Activated T-cell treated with anti-CD3 and anti-CD28 coated beads for 1 hour (primary cell): ENCODE results near the gene MRTFA.
"Not testable (repeated sequence)": the region's sequence is repeated elsewhere in the genome, so short reads cannot be mapped to it uniquely, and the experiment has no call there.

Experiments used
- DNase-seq: peaks from one replicate; pipeline ENCODE4 v3.0.0-alpha.2; 2020; ENCODE audit warnings: low read depth

MRTFA gene

DNA sequence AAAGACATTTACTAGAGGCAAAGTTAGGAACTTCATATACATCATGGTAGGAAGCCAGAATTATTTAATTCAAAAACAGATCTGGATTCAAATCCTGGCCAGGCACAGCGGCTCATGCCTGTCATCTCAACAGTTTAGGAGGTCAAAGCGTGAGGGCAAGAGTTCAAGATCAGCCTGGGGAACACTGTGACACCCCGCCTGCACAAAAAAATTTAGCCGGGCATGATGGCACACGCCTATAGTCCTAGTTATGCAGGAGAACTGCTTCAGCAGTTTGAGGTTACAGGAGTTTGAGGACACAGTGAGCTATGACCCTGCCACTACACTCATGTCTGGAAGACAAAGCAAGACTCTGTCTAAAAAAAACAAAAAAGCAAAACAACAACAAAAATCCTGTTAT lies 8.9 kb downstream of the MRTFA start:
- DNase-seq, result no peak

DNA sequence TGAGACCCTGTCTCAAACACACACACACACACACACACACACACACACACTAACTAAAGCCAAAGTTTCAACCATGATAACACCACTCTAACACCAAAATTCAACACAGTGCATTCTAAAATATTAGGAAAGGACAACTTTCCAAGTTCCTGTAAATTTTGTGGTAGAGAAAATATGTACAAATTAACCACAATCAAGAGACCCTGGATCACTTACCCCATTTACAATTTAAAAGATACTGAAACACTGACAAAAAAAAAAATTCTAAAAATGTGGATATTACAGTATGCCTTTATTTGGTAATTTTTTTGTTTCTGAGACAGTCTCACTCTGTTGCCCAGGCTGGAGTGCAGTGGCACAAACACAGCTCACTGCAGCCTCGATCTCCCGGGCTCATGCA lies 9.7 kb downstream of the MRTFA start:
- no peak for DNase-seq

- DNase-seq, result not testable (repeated sequence)
Observed at GRCh38 chr22:40625794-40626193, 10.7 kb downstream of the MRTFA start.

- DNase-seq, result not testable (repeated sequence)
Observed at GRCh38 chr22:40625281-40625680, 11.2 kb downstream of the MRTFA start.

GRCh38 chr22:40624770-40625169 lies 11.7 kb downstream of the MRTFA start:
- no peak for DNase-seq

DNA sequence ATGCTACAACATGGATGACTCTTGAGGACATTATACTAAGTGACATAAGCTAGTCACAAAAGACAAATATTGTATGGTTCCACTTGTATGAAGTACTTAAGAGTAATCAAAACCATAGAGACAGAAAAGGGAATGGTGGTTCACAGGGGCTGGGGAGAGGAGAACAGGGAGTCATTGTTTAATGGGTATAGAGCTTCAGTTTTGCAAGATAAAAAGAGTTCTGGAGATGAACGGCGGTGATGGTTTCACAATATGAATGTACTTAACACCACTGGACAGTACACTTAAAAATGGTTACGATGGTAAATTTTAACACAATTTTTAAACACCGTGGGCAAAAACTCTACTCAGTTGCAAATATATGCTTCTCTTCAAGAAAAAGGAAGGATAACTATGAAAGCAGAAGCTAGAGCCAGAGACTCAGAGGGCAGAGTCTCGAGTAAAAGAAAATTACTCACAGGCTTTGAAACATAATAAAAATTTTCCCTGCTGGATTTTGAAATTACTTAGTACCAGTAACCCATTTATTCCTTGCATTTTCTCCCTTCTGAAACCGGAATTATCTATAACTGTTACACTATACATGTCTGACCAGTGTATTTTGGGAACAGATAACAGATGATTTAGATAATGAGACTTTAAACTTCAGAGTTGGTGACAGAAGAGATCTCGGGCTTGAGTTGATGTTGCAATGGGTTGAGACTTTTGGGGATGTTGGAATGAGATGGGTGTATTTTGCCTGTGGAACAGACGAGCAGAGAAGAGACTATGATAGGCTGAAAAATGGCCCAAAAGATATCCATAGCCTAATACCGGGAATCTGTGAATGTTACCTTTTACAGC lies 15.0 kb downstream of the MRTFA start:
- DNase-seq, result no peak

GRCh38 chr22:40620464-40621046 lies 16.0 kb downstream of the MRTFA start:
- no peak for DNase-seq

DNA sequence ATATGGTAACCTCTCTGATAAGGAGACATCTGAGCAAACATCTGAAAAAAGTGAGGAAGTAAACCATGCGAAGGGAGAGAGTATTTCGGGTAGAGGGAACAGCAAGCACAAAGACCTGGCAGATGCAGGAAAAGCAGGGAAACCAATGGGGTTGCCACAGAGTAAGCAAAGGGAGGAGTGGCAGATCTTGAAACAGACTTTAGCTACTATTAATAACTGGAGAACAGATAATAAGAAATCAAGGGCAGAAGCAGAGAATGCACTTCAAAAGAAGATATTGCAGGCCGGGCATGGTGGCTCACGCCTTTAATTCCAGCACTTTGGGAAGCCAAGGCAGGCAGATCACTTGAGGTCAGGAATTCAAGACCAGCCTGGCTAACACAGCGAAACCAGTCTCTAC lies 18.1 kb downstream of the MRTFA start:
- DNase-seq, result no peak

- DNase-seq, result no peak
Observed at GRCh38 chr22:40616578-40616977, 19.9 kb downstream of the MRTFA start.

DNA sequence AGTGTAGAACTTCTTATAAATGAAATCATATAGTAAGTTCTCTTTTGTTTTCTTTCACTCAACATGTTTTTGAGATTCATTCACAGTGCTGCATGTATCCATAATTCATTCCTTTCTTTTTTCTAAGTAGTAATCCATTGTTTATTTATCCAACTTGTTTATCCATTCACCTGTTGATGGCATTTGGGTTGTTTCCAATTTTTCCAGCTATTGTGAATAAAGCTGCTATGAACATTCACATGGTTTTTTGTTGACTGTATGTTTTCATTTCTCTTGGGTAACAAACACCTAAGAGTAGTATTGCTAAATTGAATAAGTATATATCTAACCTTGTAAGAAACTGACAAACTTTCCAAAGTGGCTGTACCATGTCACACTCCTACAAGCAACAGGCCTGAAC lies 23.5 kb downstream of the MRTFA start:
- DNase-seq, result no peak

DNA sequence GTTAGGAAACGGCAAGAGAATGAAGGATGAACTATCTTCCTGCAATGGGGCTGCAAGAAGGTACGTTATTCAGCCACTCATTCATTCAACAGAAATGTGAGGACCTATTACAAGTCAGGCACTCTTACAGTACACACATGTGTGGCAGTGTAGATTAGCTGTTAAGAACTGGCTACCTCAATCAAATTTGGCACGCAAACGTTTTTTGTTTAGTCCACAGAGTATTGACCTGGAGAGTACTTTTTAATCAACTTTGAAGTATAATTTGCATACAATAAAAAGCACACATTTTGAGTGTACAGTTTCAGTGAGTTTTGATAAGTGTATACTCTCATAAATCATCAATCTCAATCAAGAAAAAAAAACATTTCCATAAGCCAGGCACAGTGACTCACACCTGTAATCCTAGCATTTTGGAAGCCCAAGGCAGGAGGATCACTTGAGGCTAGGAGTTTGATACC lies 24.2 kb downstream of the MRTFA start:
- no peak for DNase-seq

- no peak for DNase-seq
Observed at GRCh38 chr22:40611606-40612005, 24.9 kb downstream of the MRTFA start.

DNA sequence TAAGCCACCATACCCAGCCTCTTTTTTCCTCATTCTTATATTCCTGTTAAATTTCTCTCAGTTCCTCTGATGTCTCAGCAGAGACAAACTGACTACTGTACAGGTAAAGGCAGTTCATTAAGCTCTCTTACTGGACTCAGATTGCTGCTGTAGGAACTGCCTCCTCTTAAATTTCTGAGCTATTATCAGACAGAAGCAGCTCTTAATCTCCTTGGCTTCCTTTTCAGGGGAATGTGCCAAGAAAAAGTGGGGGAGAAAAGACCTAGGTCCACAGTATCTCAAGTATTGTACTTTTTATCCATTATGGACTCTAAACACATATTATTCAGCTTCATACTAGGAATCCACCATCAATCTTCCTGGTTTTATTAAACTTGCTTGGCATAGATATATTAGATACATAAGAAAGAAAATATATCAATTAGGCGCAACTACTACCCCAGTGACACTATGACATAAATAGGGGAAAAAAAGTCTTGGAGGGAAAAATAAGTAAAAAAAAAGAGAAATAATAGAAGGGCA lies 26.1 kb downstream of the MRTFA start:
- no peak for DNase-seq

DNA sequence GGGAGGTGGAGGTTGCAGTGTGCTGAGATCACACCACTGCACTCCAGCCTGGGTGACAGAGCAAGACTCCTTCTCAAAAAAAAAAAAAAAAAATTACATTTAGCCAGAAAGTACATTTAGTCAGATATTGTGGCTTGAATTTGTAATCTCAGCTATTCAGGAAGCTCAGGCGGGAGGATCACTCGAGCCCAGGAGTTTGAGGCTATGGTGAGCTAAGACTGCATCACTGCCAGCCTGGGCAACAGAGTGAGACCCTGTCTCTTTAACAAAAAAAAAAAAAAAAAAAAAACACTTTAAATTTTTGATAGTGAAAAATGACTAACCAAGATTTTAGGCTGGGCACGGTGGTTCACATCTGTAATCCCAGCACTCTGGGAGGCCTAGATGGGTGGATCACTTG lies 27.3 kb downstream of the MRTFA start:
- no peak for DNase-seq

DNA sequence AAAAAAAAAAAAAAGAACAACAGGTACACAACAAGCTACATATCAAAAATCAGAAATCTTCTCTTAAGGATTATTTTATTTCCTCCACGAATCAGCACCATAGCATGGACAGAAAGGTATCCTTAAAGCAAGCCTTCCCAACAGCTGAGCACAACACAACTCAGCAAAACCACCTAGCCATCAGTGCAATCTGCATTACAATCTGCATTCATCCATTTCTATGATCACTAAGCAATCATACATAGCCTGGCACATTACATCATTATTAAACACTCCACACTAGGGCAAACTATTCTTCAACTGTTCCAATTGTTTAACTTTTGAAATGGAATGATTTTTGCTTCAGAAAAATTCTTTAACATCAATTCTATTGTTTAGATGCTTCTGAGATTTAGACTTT lies 29.0 kb downstream of the MRTFA start:
- DNase-seq, result no peak

- no peak for DNase-seq
Observed at GRCh38 chr22:40606306-40606705, 30.2 kb downstream of the MRTFA start.

- DNase-seq, result no peak
Observed at GRCh38 chr22:40605761-40606160, 30.8 kb downstream of the MRTFA start.

DNA sequence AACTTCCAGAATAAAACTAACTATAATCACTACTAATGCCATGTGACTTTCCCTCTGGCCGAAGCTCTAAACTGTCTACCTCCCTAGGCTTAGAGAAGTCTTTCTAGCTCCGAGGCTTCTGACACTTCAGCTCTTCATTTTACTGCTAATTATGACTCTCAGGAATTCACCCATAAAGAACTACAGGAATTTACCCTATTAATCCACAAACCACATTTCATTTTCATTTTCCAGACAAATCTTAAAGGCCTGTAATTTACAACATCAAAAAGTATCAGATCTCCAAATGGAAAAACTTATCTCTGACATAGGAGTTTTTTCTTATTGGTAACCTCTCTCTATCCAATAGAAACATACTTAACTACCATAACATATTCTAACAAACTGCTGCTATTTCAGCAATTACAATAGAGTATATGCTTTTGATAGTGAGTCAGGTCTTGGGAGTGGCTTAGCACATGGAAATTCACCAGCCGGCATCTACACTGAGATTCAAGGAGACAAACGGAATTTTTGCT lies 33.4 kb downstream of the MRTFA start:
- DNase-seq, result no peak

DNA sequence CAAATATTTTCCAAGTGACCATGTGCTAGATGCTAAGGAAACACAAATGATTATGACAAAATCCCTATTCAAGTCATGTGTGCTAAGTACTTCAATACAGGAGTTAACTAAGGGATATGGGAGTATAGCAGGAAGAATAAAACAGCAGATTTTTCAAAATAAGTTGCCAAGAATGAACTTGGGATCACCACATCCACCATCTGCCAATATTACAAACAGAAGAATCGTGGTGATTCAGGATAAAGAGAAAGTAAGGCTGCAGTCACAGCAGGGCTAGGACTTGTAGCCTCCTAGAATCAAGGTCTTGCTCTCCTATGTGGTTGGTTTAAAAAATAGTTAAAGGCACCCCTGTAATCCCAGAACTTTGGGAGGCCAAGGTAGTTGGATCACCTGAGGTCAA lies 34.3 kb downstream of the MRTFA start:
- no peak for DNase-seq

DNA sequence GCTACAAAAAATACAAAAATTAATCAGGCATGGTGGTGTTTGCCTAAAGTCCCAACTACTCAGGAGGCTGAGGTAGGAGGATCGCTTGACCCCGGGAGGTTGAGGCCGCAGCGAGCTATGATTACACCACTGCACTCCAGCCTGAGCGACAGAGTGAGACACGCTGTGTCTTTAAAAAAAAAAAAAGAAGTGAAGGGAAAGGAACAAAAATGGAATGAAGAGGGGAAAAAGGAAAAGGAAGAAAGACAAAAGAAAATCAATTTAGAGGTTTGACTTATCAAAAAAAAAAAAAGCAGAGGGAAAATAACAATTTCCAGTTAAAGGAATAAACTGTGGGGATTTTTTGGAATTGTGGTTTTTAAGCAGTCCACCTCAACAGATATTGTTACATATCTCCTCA lies 36.8 kb downstream of the MRTFA start:
- DNase-seq, result no peak

DNA sequence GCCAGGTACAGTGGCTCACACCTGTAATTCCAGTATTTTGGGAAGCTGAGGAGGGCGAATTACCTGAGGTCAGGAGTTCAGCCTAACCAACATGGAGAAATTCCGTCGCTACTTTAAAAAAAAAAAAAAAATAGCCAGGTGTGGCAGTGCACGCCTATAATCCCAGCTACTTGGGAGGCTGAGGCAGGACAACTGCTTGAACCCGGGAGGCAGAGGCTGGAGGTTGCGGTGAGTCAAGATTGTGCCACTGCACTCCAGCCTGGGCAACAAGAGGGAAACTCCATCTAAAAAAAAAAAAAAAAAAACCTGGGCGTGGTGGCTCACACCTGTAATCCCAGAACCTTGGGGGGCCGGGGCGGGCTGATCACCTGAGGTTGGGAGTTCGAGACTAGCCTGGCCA lies 37.8 kb downstream of the MRTFA start:
- not testable (repeated sequence) for DNase-seq

GRCh38 chr22:40597526-40598430 lies 38.7 kb downstream of the MRTFA start:
- no peak for DNase-seq
